Right kidney (tissue), 9 donors: Measurements from ENCODE around the gene HCFC2.
"Not testable (repeated sequence)": the region's sequence is repeated elsewhere in the genome, so short reads cannot be mapped to it uniquely, and the experiment has no call there.

ENCODE experiments used
- DNase-seq: peaks from one replicate; pipeline ENCODE4 v3.0.0-alpha.2; 2016
- long read RNA-seq, 8 donors: transcript quantifications; one replicate each; lab custom pipeline, GENCODE V29; 2026

The HCFC2 gene
- long read RNA-seq, donor 1, full-length matches to known transcripts, result 2 of 8 reads
- long read RNA-seq, donor 1, partial matches to known transcripts, result 6 of 8 reads
- long read RNA-seq, donor 1, other reads (novel, unspliced or antisense), result 0 of 8 reads
- long read RNA-seq, donor 2, result 0 reads
- long read RNA-seq, donor 3, partial matches to known transcripts, result 0 of 1 reads
- long read RNA-seq, donor 3, other reads (novel, unspliced or antisense), result 0 of 1 reads
- long read RNA-seq, donor 4, full-length matches to known transcripts, result 1 of 7 reads
- long read RNA-seq, donor 4, partial matches to known transcripts, result 6 of 7 reads
- long read RNA-seq, donor 4, other reads (novel, unspliced or antisense), result 0 of 7 reads
- long read RNA-seq, donor 5, full-length matches to known transcripts, result 1 of 9 reads
- long read RNA-seq, donor 5, partial matches to known transcripts, result 8 of 9 reads
- long read RNA-seq, donor 5, other reads (novel, unspliced or antisense), result 0 of 9 reads
- long read RNA-seq, donor 6, full-length matches to known transcripts, result 3 of 9 reads
- long read RNA-seq, donor 6, partial matches to known transcripts, result 6 of 9 reads
- long read RNA-seq, donor 6, other reads (novel, unspliced or antisense), result 0 of 9 reads
- long read RNA-seq, donor 7, full-length matches to known transcripts, result 1 of 1 reads
- long read RNA-seq, donor 7, partial matches to known transcripts, result 0 of 1 reads
- long read RNA-seq, donor 7, other reads (novel, unspliced or antisense), result 0 of 1 reads
- long read RNA-seq, donor 8, full-length matches to known transcripts, result 1 of 10 reads
- long read RNA-seq, donor 8, partial matches to known transcripts, result 9 of 10 reads
- long read RNA-seq, donor 8, other reads (novel, unspliced or antisense), result 0 of 10 reads

DNA sequence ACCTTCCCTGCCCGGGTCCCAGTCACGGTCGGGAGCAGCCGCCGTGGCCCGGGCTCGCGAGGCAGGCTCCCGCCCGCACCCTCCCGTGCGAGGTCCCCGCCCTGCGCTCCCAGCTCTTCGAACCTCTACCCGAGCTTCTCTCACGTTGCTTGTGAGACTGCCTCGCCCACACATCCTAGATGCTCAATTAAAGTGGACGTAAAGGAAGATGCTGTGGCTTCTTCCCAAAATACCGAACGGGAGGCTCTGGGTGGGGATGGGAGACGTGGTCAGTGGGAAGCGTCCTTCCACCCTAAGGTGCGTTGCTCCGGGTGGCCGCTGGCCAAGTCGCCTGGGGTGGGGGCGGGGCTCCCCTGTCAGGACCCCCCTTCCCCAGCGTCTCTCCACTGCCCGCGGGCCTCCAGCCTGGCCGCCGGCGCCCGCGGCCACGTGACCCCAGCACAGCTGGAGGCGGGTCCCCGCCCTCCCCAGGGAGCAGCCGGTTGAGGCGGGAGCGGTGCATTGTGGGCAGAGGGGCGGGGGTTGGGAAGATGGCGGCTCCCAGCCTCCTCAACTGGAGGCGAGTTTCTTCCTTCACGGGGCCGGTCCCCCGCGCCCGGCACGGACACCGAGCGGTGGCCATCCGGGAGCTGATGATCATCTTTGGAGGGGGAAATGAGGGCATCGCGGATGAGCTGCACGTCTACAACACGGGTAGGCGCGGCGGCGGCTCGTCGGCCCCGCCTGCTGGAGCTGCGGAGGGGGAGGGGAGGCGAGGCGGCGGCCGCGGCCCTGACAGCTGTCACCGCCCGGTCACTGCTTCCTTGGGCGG is at the start of gene HCFC2:
Gene HCFC2 (plus strand): TSS at position 501 of the 811 bp plus-strand sequence. CDS start 30 bp downstream, at position 531.
- peak; percentile 99 for DNase-seq

DNA sequence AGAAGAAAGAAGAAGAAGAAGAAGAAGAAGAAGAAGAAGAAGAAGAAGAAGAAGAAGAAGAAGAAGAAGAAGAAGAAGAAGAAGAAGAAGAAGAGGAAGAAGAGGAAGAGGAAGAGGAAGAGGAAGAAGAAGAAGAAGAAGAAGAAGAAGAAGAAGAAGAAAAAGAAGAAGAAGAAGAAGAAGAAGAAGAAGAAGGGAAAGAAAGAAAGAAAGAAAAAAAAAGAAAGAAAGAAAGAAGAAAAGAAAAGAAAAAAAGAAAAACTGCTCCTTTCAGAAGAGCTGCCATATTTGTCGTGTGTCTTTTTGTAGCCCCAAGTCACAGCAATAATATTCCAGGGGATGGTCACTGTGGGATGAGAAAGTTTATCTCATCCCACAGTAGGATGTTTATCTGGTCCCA is 42.5 kb upstream of the HCFC2 start:
- DNase-seq, result not testable (repeated sequence)

DNA sequence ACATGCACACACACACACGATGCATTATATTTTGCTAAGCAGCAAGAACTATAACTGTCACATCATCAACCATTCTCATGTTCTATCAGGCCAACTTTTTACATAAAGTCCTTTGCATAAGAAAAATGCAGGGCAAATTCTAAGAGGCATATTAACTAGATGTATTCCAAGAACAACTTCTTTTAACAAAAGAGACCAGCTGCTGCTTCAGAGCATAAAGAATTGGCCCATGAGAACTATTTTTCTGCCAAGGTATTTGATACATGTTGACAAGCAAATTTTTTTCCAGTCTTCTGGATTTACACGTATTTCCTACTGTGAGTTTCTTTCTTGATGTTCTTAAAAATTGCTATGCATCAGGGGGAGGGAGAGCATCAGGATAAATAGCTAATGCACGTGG is 41.5 kb upstream of the HCFC2 start:
- DNase-seq, result no peak

DNA sequence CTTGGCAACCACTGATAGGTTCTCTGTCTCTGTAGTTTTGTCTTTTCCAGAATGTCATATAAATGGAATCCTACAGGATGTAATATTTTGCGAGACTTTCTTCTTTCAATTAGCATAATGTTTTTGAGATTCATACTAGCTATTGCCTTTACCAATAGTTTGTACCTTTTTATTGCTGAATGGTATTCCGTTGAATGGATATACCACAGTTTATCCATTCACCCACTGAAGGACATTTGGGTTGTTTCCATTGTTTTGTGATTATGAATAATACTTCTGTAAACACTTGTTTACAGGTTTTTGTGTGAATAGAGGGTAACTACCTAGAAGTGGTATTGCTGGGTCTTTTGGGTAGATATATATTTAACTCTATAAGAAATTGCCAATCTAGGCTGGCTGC is 40.6 kb upstream of the HCFC2 start:
- no peak for DNase-seq

DNA sequence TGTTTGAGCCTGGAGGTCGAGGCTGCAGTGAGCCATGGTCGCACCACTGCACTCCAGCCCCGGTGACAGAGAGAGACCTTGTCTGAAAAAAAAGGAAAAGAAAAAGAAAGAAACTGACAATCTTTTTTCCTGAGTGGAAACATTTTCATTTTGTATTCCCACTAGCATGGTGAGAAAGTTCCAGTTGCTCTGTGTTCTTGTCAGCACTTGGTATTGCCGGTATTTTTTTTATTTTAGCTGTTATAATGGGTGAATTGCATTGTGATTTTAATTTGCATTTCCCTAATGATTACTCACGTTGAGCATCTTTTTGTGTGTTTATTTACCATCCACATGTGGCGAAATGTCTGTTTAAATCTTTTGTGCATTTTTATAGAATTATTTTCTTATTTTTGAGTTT is 40.0 kb upstream of the HCFC2 start:
- no peak for DNase-seq

DNA sequence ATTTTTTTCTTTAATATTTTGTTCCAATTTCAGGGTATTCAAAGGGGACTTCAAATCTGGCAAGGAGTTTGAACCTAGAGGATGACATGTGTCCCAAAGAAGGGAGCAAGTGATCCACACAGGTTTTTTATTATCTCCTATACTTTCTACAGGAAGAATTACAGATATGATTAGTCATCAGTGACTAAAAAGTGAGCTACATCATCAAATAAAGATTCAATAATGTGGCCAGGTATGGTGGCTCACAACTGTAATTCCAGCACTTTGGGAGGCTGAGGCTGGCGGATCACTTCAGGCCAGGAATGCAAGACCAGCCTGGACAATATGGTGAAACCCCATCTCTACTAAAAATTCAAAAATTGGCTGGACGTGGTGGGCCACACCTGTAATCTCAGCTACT is 38.6 kb upstream of the HCFC2 start:
- DNase-seq, result no peak

DNA sequence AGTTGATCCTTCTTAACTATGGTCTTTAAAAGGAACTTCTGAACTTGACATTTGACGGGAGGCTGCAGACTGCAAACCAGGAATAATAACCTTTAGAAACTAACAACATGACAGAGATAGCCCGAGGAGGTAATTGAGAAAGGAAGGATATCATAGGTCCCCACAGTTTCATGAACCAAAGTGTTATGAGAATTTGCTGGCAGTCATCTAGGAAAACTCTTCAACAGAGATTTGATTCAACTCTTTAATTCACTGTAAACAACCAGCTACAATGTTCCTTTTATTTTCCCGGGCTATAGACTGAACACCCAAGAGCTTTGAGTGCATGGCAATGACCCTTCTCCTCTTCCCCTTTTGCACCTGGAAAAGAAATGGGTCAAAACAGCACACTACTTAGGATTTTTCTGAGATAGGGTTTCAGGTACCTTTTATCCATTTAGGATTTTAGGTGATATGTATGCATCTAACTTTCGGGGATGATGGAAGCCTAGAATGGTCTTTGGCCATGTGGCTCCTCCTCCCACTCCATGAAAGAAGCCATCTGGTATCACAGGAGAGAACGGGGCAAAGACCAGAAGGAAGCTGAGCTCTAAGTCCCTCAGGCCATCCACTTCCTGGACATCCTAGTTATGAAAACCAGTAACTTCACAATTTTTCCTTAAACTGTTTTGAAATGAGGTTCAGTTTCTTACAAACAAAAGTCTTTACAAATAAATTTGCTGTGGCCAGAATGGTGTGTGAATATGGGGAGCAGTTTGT is 37.3 kb upstream of the HCFC2 start:
- no peak for DNase-seq

DNA sequence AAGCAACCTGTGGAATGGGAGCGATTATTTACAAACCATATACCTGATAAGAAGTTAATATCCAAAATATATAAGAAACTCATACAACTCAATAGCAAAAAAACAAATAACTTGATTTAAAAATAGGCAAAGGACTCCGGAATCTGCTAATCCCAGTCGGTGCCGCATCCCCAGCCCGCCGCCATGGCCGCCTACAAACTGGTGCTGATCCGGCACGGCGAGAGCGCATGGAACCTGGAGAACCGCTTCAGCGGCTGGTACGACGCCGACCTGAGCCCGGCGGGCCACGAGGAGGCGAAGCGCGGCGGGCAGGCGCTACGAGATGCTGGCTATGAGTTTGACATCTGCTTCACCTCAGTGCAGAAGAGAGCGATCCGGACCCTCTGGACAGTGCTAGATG is 33.7 kb upstream of the HCFC2 start:
- not testable (repeated sequence) for DNase-seq

DNA sequence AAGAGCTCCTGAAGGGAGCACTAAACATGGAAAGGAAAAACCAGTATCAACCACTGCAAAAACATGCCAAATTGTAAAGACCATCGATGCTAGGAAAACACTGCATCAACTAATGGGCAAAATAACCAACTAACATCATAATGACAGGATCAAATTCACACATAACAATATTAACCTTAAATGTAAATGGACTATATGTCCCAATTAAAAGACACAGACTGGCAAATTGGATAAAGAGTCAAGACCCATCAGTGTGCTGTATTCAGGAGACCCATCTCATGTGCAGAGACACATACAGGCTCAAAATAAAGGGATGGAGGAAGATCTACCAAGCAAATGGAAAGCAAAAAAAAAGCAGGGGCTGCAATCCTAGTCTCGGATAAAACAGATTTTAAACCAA is 28.2 kb upstream of the HCFC2 start:
- DNase-seq, result not testable (repeated sequence)

DNA sequence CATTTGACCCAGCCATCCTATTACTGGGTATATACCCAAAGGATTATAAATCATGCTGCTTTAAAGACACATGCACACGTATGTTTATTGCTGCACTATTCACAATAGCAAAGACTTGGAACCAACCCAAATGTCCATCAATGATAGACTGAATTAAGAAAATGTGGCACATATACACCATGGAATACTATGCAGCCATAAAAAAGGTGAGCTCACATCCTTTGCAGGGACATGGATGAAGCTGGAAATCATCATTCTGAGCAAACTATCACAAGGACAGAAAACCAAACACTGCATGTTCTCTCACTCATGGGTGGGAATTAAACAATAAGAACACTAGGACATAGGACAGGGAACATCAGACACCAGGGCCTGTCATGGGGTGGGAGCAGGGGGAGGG is 24.6 kb upstream of the HCFC2 start:
- not testable (repeated sequence) for DNase-seq

DNA sequence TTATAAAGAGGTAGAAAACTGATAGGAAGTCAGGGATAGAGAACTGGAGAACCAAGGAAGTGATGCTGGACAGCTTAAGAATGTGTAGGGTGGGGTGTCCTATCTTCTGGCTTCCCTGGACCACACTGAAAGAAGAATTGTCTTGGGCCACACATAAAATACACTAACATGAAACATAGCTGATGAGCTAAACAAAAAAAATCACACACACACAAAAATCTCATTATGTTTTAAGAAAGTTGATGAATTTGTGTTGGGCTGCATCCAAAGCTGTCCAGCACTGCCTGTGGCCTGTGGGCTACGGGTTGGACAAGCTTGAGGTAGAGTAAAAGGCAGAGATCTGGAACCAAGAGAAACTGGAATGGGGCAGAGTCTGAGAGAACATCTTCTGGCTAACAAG is 21.8 kb upstream of the HCFC2 start:
- DNase-seq, result no peak

DNA sequence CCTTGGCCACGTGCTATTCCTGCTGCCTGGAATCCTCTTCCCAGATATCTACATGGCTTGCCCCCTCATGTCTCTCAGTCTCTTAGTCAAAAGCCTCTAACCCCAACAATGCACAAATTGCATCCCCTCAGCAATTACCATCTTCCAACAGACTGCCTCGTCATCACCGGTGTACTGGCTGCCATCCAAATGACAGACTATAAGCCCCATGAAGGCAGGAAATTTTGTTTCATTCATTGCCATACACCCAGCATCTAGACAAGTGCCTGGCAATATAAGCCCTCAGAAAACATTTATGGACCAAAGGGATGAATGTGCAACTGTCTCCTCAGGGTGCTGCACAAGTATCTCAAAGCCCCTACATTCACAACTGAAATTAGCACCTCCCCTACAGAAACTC is 20.2 kb upstream of the HCFC2 start:
- no peak for DNase-seq

DNA sequence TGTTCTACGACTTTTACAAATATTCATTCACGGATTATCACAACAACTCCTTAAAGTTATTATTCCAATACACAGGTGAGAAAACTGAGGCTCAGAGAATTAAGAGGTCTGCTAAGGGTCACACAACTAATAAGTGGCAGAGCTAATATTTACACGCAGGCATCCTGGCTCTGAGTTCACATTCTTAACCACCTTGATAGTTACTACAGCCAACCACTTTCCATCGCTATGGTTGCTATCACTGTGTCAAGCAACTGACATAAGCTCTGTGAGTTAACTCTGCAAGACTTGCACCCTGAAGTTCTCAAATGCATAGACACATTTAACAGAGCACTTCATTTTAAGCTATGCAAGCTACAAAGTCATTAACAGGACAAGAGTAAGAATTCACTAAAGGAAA is 18.0 kb upstream of the HCFC2 start:
- no peak for DNase-seq

DNA sequence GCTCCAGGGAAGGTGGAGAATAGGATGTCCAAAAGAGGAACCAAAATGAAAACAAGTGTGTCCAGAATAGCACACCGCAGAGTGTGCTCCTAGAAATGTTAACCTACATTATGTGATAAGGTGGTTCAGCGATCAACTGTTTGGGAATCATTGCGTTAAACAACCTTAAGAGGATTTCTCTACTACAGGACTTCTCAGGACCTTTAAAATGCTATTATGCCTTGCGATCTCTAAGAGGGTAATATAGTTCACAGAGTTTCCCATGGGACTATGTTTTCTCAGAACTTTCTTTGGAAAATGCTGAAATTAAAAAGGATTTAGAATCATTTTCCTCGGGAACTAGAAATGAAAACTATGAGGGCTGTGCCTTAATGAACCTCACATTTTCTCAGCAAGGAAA is 16.2 kb upstream of the HCFC2 start:
- no peak for DNase-seq

DNA sequence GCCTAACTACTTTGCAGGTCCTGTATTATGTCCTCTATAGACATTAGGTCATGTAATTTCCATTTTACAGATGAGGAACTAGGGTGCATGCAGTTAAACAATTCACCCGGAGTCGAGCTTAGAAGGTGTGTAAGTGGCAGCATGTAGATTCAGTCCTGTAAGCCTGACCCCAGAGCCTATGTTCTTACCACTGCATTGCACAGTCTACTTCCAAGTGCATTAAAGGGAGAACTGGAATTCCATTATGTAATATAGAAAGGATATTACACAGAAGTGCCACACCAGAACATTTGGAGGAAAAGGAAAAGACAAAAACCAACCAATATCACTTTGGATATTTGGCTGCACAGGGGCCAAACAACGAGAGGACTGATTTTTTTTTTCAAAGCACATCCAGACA is 15.5 kb upstream of the HCFC2 start:
- no peak for DNase-seq

DNA sequence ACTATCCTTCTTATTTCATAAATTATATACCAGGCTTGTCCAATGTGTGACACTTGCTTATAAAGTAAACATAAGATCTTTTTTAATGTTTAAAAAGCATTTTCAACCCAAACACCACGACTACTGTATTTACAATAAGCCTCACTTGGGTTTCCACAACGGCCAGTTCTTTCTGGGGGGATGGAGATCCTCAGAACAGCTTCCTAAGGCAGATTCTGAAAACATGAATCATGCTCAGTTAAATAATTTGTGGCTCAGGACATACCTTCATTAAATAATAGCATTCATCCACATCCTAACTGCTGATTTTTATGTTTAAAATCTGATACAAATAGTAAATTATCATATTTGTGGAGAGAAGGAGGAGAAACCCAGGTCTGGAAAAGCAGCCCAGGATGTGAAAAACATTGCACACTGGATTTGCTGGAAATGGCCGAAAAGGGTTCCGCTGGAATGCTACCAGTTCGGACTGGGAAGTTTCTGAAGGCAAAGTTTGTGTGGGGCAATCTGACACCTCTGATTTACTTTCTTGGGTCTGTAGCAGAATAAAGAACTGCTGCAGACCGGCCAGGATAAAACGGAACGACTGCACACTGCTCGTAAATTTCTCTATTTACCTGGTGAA is 14.9 kb upstream of the HCFC2 start:
- no peak for DNase-seq

DNA sequence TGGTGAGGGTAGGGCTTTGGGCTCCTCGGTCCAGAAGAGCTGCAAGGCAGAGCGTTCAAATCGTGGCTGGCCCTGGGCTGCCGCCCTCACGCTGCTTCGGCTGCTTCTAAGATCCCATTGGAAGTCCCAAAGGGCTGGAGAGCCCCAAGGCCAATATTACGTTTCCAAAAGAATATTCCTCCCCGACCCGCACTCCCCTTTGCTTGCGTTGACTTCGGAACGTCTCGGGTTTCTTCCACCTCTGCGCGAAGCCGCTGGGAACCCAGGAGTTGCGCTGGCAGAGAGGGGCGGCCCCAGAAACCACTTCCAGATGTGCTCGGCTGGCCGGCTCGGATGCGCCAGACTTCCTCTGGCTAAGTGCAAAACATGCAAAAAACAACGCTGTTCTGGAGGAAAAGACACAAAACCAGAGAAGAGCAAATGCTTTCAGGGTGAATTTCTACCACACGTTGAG is 14.4 kb upstream of the HCFC2 start, which contains the start of gene GLT8D2:
Gene GLT8D2 (minus strand): TSS at position 285 of the 454 bp plus-strand sequence. CDS start 30,539 bp downstream, outside the sequence.
- peak; percentile 74 for DNase-seq

DNA sequence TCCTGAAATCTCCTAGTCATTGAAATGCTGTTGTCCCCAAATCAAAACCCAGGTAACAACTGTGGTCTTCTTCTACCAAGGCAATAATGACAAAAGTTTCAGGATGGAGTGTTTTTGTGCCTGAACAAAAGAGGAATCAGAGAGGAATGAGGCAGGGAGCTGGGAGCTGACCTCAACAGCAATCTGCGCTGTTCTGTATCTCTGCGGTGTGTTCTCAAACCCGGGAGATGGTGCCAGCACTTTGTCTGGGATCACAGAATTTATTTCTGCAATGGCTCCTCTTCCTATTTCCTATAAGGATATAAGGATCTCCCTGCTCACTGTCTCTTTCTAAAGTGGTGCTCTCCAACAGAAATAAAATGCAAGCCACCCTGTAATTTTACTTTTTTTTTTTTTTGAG is 13.9 kb upstream of the HCFC2 start:
- DNase-seq, result no peak

DNA sequence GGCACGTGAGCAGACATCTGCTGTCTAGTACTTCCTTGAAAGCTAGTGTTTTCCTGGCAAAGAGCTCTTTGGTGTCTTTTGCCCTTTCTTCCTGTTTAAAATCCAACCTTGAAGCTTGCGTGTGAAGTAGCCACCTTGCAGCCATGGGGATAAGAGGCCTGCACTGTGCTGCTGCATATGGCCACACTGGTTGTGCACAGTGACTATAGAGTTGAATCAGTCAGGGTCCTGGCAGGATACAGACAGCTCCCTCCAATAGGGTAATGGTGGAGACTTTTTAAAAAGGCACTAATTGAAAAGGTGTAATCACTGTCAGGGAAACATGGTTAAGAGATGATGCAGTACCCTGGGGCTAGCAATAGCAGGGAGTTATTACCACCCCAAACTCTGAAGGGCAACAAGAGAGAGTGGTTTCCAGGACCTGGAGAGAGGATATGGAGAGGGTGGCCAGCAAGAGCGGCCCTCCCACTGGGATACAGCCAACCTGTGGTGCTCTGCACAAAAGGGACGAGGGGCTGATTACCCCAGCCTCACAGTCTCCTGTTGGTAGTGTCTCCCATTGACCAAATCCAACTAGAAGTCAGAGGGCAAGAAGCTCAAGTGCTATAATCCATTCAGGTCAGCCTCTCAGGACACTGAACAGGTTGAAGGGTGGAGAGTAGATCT is 9.5 kb upstream of the HCFC2 start:
- DNase-seq, result no peak

DNA sequence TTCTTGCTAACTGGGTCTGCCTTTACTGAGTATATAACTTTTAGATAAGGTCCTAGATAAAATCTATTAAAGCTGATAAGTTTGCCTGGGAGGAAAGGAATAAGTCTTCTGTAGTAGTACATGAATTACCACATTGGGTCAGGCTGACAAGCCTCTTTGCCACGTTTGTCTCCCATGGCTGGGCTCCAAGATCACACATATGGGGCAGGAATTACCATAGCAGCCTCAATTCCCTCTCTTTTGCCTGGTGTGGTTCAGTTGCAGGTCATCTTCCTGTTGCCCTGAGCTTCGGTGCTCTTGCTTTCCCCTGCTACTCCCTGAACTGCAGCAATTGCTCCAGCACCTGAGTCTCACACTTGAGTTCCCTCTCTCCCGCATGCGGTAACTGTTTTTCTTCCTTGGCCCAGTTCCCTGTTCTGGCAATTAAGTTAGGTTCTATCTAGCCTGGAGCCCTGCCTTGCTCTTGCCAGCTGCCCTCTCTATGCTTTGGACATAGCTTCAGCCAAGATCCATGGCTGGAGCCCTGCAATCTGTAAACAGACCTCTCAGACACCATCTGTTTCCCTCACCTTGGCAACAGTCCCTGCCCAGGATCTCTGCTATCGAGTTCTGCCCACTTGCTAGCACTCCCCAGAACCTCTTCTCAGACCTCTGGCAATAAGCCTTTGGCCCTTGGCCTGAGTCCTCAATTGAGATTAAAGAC is 8.5 kb upstream of the HCFC2 start:
- DNase-seq, result no peak
